WTC11 (cell line): ENCODE data around the gene MPPE1. TPM values are rescaled to one million over a fixed set of nuclear protein-coding genes. Genes with fewer than 3 reads are reported as not detected.
A peak's percentile ranks its signal among the peaks of the same experiment; 100 is the strongest.

Source experiments
- ATAC-seq: fragments of 200-7000 bp; cut with Tn5 transposase; 2 replicates; pipeline ENCODE4 v1.10.0; 2021; ENCODE audit warnings: mild to moderate bottlenecking, moderate library complexity
- CTCF ChIA-PET: fragments of 300-600 bp; sonication (Branson Sonifier 250); formaldehyde crosslinking; loops from one replicate; lab custom pipeline; 2021; ENCODE audit warnings: antibody characterized with exemption; lab: Charles Lee
- POLR2A ChIA-PET: fragments of 350-600 bp; sonication (Branson Sonifier 250); formaldehyde crosslinking; loops from one replicate; lab custom pipeline; 2021; ENCODE audit warnings: antibody characterized with exemption; lab: Charles Lee
- DNase-seq: peaks from one replicate; pipeline ENCODE4 v3.0.0; 2021; ENCODE audit warnings: low spot score
- H3K27ac Mint-ChIP-seq: 2 replicates; pipeline ENCODE4 v1.8.0; 2021; ENCODE audit warnings: mixed read lengths
- H3K27me3 Mint-ChIP-seq: 2 replicates; pipeline ENCODE4 v1.8.0; 2021; ENCODE audit warnings: low read depth, mild to moderate bottlenecking, moderate library complexity, mixed read lengths
- H3K36me3 Mint-ChIP-seq: 2 replicates; pipeline ENCODE4 v1.8.0; 2021; ENCODE audit warnings: mixed read lengths
- H3K4me1 Mint-ChIP-seq: 2 replicates; pipeline ENCODE4 v1.8.0; 2022; ENCODE audit warnings: mixed read lengths
- H3K4me3 Mint-ChIP-seq: 2 replicates; pipeline ENCODE4 v1.8.0; 2021; ENCODE audit warnings: mild to moderate bottlenecking, moderate library complexity, mixed read lengths
- H3K9me3 Mint-ChIP-seq: 2 replicates; pipeline ENCODE4 v1.8.0; 2021; ENCODE audit warnings: mixed read lengths
- CBFB ChIP-seq: sonication (generic); formaldehyde crosslinking; IDR thresholded peaks from 2 replicates; pipeline ENCODE4 v1.8.1; 2022; ENCODE audit warnings: mild to moderate bottlenecking, low read depth, missing genetic modification reagents
- E2F1 ChIP-seq: sonication (generic); formaldehyde crosslinking; IDR thresholded peaks from 2 replicates; pipeline ENCODE4 v1.8.0; 2022; ENCODE audit warnings: mild to moderate bottlenecking, missing genetic modification reagents
- ESRRA ChIP-seq: sonication (generic); formaldehyde crosslinking; IDR thresholded peaks from 2 replicates; pipeline ENCODE4 v1.8.1; 2022; ENCODE audit warnings: mild to moderate bottlenecking, missing genetic modification reagents, borderline replicate concordance
- GTF2I ChIP-seq: fragments of 250-450 bp; sonication (Bioruptor Pico); conservative IDR thresholded peaks from 2 replicates; pipeline ENCODE4 v1.4.0; 2021; ENCODE audit warnings: mild to moderate bottlenecking
- IRF1 ChIP-seq: sonication (generic); formaldehyde crosslinking; IDR thresholded peaks from 2 replicates; pipeline ENCODE4 v1.8.0; 2023; ENCODE audit warnings: missing genetic modification reagents
- IRF2 ChIP-seq: sonication (generic); formaldehyde crosslinking; IDR thresholded peaks from 2 replicates; pipeline ENCODE4 v1.8.0; 2022; ENCODE audit warnings: low read depth, missing genetic modification reagents, borderline replicate concordance
- MXD4 ChIP-seq: fragments of 250-450 bp; sonication (Bioruptor Pico); IDR thresholded peaks from 2 replicates; pipeline ENCODE4 v1.8.0; 2021; ENCODE audit warnings: mild to moderate bottlenecking, moderate library complexity, borderline replicate concordance
- NFATC4 ChIP-seq: fragments of 250-450 bp; sonication (Bioruptor Pico); IDR thresholded peaks from 2 replicates; pipeline ENCODE4 v1.9.0; 2021; ENCODE audit warnings: mild to moderate bottlenecking
- NFYB ChIP-seq: sonication (generic); formaldehyde crosslinking; conservative IDR thresholded peaks from 2 replicates; pipeline ENCODE4 v1.8.0; 2022; ENCODE audit warnings: low read depth, missing genetic modification reagents
- RORB ChIP-seq: fragments of 250-450 bp; sonication (Bioruptor Pico); IDR thresholded peaks from 2 replicates; pipeline ENCODE4 v1.9.0; 2021; ENCODE audit warnings: mild to moderate bottlenecking
- SOX15 ChIP-seq: fragments of 250-450 bp; sonication (Bioruptor Pico); IDR thresholded peaks from 2 replicates; pipeline ENCODE4 v1.9.0; 2021; ENCODE audit warnings: mild to moderate bottlenecking
- ZBTB21 ChIP-seq: sonication (generic); formaldehyde crosslinking; IDR thresholded peaks from 2 replicates; pipeline ENCODE4 v1.8.1; 2023; ENCODE audit warnings: mild to moderate bottlenecking, missing genetic modification reagents, borderline replicate concordance
- ZMAT4 ChIP-seq: fragments of 250-450 bp; sonication (Bioruptor Pico); IDR thresholded peaks from 2 replicates; pipeline ENCODE4 v1.9.0; 2021; ENCODE audit warnings: mild to moderate bottlenecking
- ZNF232 ChIP-seq: sonication (generic); formaldehyde crosslinking; IDR thresholded peaks from 2 replicates; pipeline ENCODE4 v1.8.0; 2022; ENCODE audit warnings: mild to moderate bottlenecking, missing genetic modification reagents
- ZNF396 ChIP-seq: fragments of 250-450 bp; sonication (Bioruptor Pico); IDR thresholded peaks from 2 replicates; pipeline ENCODE4 v1.8.0; 2021; ENCODE audit warnings: mild to moderate bottlenecking, moderate library complexity, borderline replicate concordance
- ZNF532 ChIP-seq: fragments of 250-450 bp; sonication (Bioruptor Pico); IDR thresholded peaks from 2 replicates; pipeline ENCODE4 v1.9.0; 2021; ENCODE audit warnings: mild to moderate bottlenecking, borderline replicate concordance
- total RNA-seq: library from RNA; stranded (reverse); gene quantifications from 3 replicates; pipeline ENCODE4 v1.2.3, GENCODE V29; 2021
- TF ChIP-seq, protein P1 (sequence below): fragments of 250-450 bp; sonication (Bioruptor Pico); IDR thresholded peaks from 2 replicates; pipeline ENCODE4 v1.9.0; 2021; ENCODE audit warnings: mild to moderate bottlenecking
- TF ChIP-seq, protein P2 (sequence below): sonication (generic); formaldehyde crosslinking; conservative IDR thresholded peaks from 2 replicates; pipeline ENCODE4 v1.8.1; 2023; ENCODE audit warnings: mild to moderate bottlenecking, low read depth, missing genetic modification reagents, moderate library complexity
- TF ChIP-seq, protein P3 (sequence below): fragments of 250-450 bp; sonication (Bioruptor Pico); IDR thresholded peaks from 2 replicates; pipeline ENCODE4 v1.9.0; 2021; ENCODE audit warnings: moderate library complexity, mild to moderate bottlenecking, inconsistent platforms, borderline replicate concordance

The MPPE1 gene
- total RNA-seq, 1 experiment from 2014 or later: 29.1 TPM

DNA sequence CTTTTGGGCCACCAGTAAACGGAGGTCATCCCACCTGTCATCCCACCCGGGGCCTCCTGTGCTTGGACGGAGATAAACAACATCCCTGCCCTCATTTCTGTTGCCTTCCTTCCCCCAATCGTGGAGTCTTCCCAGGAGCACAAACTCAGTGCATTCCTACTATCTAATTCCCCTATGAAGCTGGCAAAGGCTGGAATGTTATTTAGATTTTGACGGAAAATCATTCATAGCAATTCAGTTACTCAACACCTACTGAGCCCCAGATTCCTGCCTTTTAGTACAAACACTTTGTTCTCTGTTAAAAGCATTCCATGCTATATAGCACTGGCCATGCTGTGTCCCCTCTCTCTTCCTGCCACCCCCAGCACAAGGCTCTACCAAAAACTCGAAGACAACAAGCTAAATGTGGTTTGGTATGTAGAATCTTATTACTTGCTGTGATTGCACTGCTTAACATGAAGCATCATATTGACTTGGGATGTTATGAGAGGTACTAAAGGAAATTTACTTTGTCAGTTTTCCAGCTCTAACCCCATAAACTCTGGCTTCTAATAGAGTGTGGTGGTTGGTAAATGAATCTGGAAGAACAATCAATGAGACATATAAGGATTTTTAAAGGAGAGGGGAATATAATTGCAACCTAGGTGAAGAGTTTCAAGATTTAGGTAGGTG is 40.9 kb upstream of the MPPE1 start:
- POLR2A ChIA-PET: no interaction called here
- Mint-ChIP-seq H3K9me3 (no peaks in the 10 kb centered on the region), H3K27me3 (no peaks in the 10 kb centered on the region), H3K27ac (no peak overlapping the region), H3K4me3 (peak overlapping the region; percentile 10), H3K4me1 (peaks cover 35% of the 10 kb centered on the region), H3K36me3 (no peaks in the 10 kb centered on the region)
- no peak for TF ChIP-seq ZBTB21 (CRISPR knock-in tag)
- TF ChIP-seq, protein P1, sequence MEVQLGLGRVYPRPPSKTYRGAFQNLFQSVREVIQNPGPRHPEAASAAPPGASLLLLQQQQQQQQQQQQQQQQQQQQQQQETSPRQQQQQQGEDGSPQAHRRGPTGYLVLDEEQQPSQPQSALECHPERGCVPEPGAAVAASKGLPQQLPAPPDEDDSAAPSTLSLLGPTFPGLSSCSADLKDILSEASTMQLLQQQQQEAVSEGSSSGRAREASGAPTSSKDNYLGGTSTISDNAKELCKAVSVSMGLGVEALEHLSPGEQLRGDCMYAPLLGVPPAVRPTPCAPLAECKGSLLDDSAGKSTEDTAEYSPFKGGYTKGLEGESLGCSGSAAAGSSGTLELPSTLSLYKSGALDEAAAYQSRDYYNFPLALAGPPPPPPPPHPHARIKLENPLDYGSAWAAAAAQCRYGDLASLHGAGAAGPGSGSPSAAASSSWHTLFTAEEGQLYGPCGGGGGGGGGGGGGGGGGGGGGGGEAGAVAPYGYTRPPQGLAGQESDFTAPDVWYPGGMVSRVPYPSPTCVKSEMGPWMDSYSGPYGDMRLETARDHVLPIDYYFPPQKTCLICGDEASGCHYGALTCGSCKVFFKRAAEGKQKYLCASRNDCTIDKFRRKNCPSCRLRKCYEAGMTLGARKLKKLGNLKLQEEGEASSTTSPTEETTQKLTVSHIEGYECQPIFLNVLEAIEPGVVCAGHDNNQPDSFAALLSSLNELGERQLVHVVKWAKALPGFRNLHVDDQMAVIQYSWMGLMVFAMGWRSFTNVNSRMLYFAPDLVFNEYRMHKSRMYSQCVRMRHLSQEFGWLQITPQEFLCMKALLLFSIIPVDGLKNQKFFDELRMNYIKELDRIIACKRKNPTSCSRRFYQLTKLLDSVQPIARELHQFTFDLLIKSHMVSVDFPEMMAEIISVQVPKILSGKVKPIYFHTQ (CRISPR knock-in tag): no peak
- no peak for TF ChIP-seq CBFB (CRISPR knock-in tag)
- TF ChIP-seq IRF2 (CRISPR knock-in tag): no peak
- no peak for TF ChIP-seq ESRRA (CRISPR knock-in tag)
- TF ChIP-seq NFYB (CRISPR knock-in tag): no peak
- no peak for TF ChIP-seq E2F1 (CRISPR knock-in tag)
- TF ChIP-seq ZNF396 (CRISPR knock-in tag): no peak
- no peak for TF ChIP-seq ZNF532 (CRISPR knock-in tag)
- TF ChIP-seq MXD4: no peak
- TF ChIP-seq NFATC4 (CRISPR knock-in tag): no peak
- TF ChIP-seq ZMAT4 (CRISPR knock-in tag): no peak
- no peak for TF ChIP-seq IRF1
- TF ChIP-seq, protein P2, sequence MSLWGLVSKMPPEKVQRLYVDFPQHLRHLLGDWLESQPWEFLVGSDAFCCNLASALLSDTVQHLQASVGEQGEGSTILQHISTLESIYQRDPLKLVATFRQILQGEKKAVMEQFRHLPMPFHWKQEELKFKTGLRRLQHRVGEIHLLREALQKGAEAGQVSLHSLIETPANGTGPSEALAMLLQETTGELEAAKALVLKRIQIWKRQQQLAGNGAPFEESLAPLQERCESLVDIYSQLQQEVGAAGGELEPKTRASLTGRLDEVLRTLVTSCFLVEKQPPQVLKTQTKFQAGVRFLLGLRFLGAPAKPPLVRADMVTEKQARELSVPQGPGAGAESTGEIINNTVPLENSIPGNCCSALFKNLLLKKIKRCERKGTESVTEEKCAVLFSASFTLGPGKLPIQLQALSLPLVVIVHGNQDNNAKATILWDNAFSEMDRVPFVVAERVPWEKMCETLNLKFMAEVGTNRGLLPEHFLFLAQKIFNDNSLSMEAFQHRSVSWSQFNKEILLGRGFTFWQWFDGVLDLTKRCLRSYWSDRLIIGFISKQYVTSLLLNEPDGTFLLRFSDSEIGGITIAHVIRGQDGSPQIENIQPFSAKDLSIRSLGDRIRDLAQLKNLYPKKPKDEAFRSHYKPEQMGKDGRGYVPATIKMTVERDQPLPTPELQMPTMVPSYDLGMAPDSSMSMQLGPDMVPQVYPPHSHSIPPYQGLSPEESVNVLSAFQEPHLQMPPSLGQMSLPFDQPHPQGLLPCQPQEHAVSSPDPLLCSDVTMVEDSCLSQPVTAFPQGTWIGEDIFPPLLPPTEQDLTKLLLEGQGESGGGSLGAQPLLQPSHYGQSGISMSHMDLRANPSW (CRISPR knock-in tag): no peak
- TF ChIP-seq SOX15: no peak
- no peak for TF ChIP-seq RORB
- TF ChIP-seq ZNF232 (CRISPR knock-in tag): no peak
- TF ChIP-seq GTF2I (CRISPR knock-in tag): no peak
- TF ChIP-seq, protein P3, sequence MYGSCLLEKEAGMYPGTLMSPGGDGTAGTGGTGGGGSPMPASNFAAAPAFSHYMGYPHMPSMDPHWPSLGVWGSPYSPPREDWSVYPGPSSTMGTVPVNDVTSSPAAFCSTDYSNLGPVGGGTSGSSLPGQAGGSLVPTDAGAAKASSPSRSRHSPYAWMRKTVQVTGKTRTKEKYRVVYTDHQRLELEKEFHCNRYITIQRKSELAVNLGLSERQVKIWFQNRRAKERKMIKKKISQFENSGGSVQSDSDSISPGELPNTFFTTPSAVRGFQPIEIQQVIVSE: no peak
- CTCF ChIA-PET: interaction anchor here (1.4 to 3.2 kb wide), 2 partner anchors 11 to 46 kb away, joined by 5 to 19 read pairs; no protein-coding TSS in a partner anchor
- DNase-seq: no peak
- no peak for ATAC-seq
